Liver (tissue), 9 donors: Measurements from ENCODE around the gene ATP6V1G2. TPM values are rescaled to one million over a fixed set of nuclear protein-coding genes. Genes with fewer than 3 reads are reported as not detected.
"Not testable (repeated sequence)": the region's sequence is repeated elsewhere in the genome, so short reads cannot be mapped to it uniquely, and the experiment has no call there.

ENCODE experiments used
- DNase-seq: peaks from one replicate; pipeline ENCODE4 v3.0.0-alpha.2; 2017; ENCODE audit warnings: low spot score
- H3K27ac ChIP-seq, 2 donors: one replicate each; pipeline ENCODE4 v1.7.0; 2013; ENCODE audit warnings: inconsistent platforms in 2 of 2, low read length in 2 of 2, control low read depth in 1 of 2, low read depth in 1 of 2, mild to moderate bottlenecking in 1 of 2
- H3K27me3 ChIP-seq, 4 donors: one replicate each; pipeline versions ENCODE4 v1.6.1 to v1.7.0; 2013; ENCODE audit warnings: low read length in 3 of 4, inconsistent platforms in 1 of 4, mild to moderate bottlenecking in 1 of 4, moderate library complexity in 1 of 4; ENCODE audit not compliant: control insufficient read depth in 4 of 4, insufficient read depth in 4 of 4
- H3K36me3 ChIP-seq, 4 donors: one replicate each; pipeline versions ENCODE4 v1.6.1 to v1.7.0; 2013; ENCODE audit warnings: low read length in 3 of 4, mild to moderate bottlenecking in 3 of 4, low read depth in 1 of 4, moderate library complexity in 1 of 4; ENCODE audit not compliant: control insufficient read depth in 4 of 4, insufficient read depth in 3 of 4
- H3K4me1 ChIP-seq, 4 donors: one replicate each; pipeline versions ENCODE4 v1.6.1 to v1.7.0; 2013; ENCODE audit warnings: low read length in 3 of 4, mild to moderate bottlenecking in 3 of 4, moderate library complexity in 1 of 4; ENCODE audit not compliant: control insufficient read depth in 4 of 4, insufficient read depth in 4 of 4
- H3K4me3 ChIP-seq, 3 donors: one replicate each; pipeline versions ENCODE4 v1.6.1 to v1.7.0; 2013; ENCODE audit warnings: low read length in 3 of 3, control low read depth in 1 of 3, low read depth in 1 of 3, mild to moderate bottlenecking in 1 of 3
- H3K9ac ChIP-seq, 2 donors: one replicate each; pipeline ENCODE4 v1.7.0; 2013; ENCODE audit warnings: low read length in 2 of 2, mild to moderate bottlenecking in 2 of 2, moderate library complexity in 2 of 2, control low read depth in 1 of 2, low read depth in 1 of 2
- H3K9me3 ChIP-seq, 4 donors: one replicate each; pipeline versions ENCODE4 v1.6.1 to v1.7.0; 2013; ENCODE audit warnings: low read length in 3 of 4; ENCODE audit not compliant: control insufficient read depth in 4 of 4
- EGR1 ChIP-seq, 2 donors: IDR thresholded peaks; 2 replicates each; pipeline ENCODE4 v1.6.1; 2016 to 2018; ENCODE audit warnings: antibody characterized with exemption in 2 of 2, low read depth in 2 of 2
- FOXA1 ChIP-seq: IDR thresholded peaks from 2 replicates; pipeline ENCODE4 v1.6.1; 2016; ENCODE audit warnings: antibody characterized with exemption
- FOXA2 ChIP-seq: IDR thresholded peaks from 2 replicates; pipeline ENCODE4 v1.6.1; 2016; ENCODE audit warnings: antibody characterized with exemption
- GABPA ChIP-seq, 2 donors: IDR thresholded peaks in 1 of 2; conservative IDR thresholded peaks in 1 of 2; 2 replicates each; pipeline ENCODE4 v1.6.1; 2016; ENCODE audit warnings: antibody characterized with exemption in 2 of 2, mild to moderate bottlenecking in 1 of 2, moderate library complexity in 1 of 2
- HNF4A ChIP-seq, 2 donors: conservative IDR thresholded peaks; 2 replicates each; pipeline ENCODE4 v1.6.1; 2016; ENCODE audit warnings: antibody characterized with exemption in 2 of 2, mild to moderate bottlenecking in 2 of 2
- HNF4G ChIP-seq: IDR thresholded peaks from 2 replicates; pipeline ENCODE4 v1.6.1; 2016; ENCODE audit warnings: antibody characterized with exemption
- JUND ChIP-seq, 2 donors: IDR thresholded peaks; 2 replicates each; pipeline ENCODE4 v1.6.1; 2016; ENCODE audit warnings: antibody characterized with exemption in 2 of 2
- NR2F2 ChIP-seq: IDR thresholded peaks from 2 replicates; pipeline ENCODE4 v1.6.1; 2016; ENCODE audit warnings: antibody characterized with exemption
- RAD21 ChIP-seq, 2 donors: IDR thresholded peaks; 2 replicates each; pipeline ENCODE4 v1.6.1; 2016; ENCODE audit warnings: antibody characterized with exemption in 2 of 2, mild to moderate bottlenecking in 2 of 2
- RXRA ChIP-seq, 2 donors: IDR thresholded peaks; 2 replicates each; pipeline ENCODE4 v1.6.1; 2017 to 2018; ENCODE audit warnings: antibody characterized with exemption in 2 of 2, mild to moderate bottlenecking in 1 of 2
- SP1 ChIP-seq: IDR thresholded peaks from 2 replicates; pipeline ENCODE4 v1.6.1; 2018; ENCODE audit warnings: antibody characterized with exemption, mild to moderate bottlenecking
- TAF1 ChIP-seq: conservative IDR thresholded peaks from 2 replicates; pipeline ENCODE4 v1.6.1; 2016; ENCODE audit warnings: antibody characterized with exemption, mild to moderate bottlenecking
- YY1 ChIP-seq: IDR thresholded peaks from 2 replicates; pipeline ENCODE4 v1.6.1; 2016; ENCODE audit warnings: antibody characterized with exemption, mild to moderate bottlenecking
- WGBS: extraction: QIAGEN DNeasy Blood & Tissue Kit; methylation state at CpG from one replicate; pipeline ENCODE4 v1.1.7; 2013; 5-methylcytosine and 5-hydroxymethylcytosine counted together
- polyA plus RNA-seq, 2 donors: library from polyadenylated mRNA; stranded (reverse) in 1 of 2; unstranded in 1 of 2; fragments of 200-250 nt in 1 of 2; fragments of >200 nt in 1 of 2; fragmentation: Nextera tagmentation in 1 of 2; extraction: Ambion mirVana in 1 of 2; gene quantifications; one replicate each; pipeline versions ENCODE4 v1.2.1 to v1.2.3, GENCODE V29; 2013 to 2015
- total RNA-seq, 2 donors: library from RNA; depleted of rRNA; stranded (reverse); fragments of >200 nt; gene quantifications; one replicate each; pipeline ENCODE4 v1.2.3, GENCODE V29; 2014
- TF ChIP-seq, protein P1 (sequence below): IDR thresholded peaks from 2 replicates; pipeline ENCODE4 v1.6.1; 2016; ENCODE audit warnings: antibody characterized with exemption, mild to moderate bottlenecking
- TF ChIP-seq, protein P2 (sequence below): IDR thresholded peaks from 2 replicates; pipeline ENCODE4 v1.6.1; 2016; ENCODE audit warnings: antibody characterized with exemption
- TF ChIP-seq, protein P3 (sequence below): IDR thresholded peaks from 2 replicates; pipeline ENCODE4 v1.6.1; 2016; ENCODE audit warnings: antibody characterized with exemption
- TF ChIP-seq, protein P4 (sequence below): fragments of 150-350 bp; IDR thresholded peaks from 2 replicates; pipeline ENCODE4 v1.5.1; 2017; ENCODE audit warnings: improper control_type of control experiment, low read depth, low read length; ENCODE audit not compliant: missing input control
- TF ChIP-seq, protein P5 (sequence below): IDR thresholded peaks from 2 replicates; pipeline ENCODE4 v1.6.1; 2016; ENCODE audit warnings: antibody characterized with exemption
- donor health status: healthy.
- donor health status: healthy.
- donor health status: healthy.
- donor health status: healthy.
- donor health status: healthy.

Gene ATP6V1G2
- total and polyA plus RNA-seq, 4 donors = 0.14 to 0.36 (median 0.26) TPM

DNA sequence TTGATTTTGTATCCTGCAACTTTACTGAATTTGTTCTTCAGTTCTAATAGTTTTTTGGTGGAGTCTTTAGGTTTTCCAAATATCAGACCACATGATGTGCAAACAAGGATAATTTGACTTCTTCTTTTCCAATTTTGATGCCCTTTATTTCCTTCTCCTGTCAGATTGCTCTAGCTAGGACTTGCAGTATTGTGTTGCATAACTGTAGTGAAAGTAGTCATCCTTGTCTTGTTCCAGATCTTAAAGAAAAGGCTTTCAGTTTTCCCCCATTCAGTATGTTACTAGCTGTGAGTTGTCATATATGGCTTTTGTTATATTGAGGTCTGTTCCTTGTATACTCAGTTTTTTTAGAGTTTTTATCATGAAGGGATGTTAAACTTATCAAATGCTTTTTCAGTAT, 43.8 kb downstream of the ATP6V1G2 start:
- Histone ChIP-seq H3K4me1 (peaks cover 1 to 12% (median 3%) of the 10 kb centered on the region in 4 donors), H3K27me3 (no peaks in the 10 kb centered on the region), H3K27ac (no peak overlapping the region), H3K4me3 (no peak overlapping the region), H3K9me3 (no peaks in the 10 kb centered on the region), H3K36me3 (no peaks in the 10 kb centered on the region), H3K9ac (no peak overlapping the region)
- DNase-seq = no peak
- TF ChIP-seq FOXA1 = no peak
- TF ChIP-seq, protein P1, sequence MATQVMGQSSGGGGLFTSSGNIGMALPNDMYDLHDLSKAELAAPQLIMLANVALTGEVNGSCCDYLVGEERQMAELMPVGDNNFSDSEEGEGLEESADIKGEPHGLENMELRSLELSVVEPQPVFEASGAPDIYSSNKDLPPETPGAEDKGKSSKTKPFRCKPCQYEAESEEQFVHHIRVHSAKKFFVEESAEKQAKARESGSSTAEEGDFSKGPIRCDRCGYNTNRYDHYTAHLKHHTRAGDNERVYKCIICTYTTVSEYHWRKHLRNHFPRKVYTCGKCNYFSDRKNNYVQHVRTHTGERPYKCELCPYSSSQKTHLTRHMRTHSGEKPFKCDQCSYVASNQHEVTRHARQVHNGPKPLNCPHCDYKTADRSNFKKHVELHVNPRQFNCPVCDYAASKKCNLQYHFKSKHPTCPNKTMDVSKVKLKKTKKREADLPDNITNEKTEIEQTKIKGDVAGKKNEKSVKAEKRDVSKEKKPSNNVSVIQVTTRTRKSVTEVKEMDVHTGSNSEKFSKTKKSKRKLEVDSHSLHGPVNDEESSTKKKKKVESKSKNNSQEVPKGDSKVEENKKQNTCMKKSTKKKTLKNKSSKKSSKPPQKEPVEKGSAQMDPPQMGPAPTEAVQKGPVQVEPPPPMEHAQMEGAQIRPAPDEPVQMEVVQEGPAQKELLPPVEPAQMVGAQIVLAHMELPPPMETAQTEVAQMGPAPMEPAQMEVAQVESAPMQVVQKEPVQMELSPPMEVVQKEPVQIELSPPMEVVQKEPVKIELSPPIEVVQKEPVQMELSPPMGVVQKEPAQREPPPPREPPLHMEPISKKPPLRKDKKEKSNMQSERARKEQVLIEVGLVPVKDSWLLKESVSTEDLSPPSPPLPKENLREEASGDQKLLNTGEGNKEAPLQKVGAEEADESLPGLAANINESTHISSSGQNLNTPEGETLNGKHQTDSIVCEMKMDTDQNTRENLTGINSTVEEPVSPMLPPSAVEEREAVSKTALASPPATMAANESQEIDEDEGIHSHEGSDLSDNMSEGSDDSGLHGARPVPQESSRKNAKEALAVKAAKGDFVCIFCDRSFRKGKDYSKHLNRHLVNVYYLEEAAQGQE = no peak
- no peak for TF ChIP-seq SP1
- TF ChIP-seq RAD21 (IDR thresholded peaks at IDR 0.05) = no peak
- TF ChIP-seq, protein P2, sequence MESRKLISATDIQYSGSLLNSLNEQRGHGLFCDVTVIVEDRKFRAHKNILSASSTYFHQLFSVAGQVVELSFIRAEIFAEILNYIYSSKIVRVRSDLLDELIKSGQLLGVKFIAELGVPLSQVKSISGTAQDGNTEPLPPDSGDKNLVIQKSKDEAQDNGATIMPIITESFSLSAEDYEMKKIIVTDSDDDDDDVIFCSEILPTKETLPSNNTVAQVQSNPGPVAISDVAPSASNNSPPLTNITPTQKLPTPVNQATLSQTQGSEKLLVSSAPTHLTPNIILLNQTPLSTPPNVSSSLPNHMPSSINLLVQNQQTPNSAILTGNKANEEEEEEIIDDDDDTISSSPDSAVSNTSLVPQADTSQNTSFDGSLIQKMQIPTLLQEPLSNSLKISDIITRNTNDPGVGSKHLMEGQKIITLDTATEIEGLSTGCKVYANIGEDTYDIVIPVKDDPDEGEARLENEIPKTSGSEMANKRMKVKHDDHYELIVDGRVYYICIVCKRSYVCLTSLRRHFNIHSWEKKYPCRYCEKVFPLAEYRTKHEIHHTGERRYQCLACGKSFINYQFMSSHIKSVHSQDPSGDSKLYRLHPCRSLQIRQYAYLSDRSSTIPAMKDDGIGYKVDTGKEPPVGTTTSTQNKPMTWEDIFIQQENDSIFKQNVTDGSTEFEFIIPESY = no peak
- TF ChIP-seq HNF4A (conservative IDR thresholded peaks at IDR 0.05) = no peak
- TF ChIP-seq GABPA (IDR thresholded peaks at IDR 0.05 in 1 of 2, conservative IDR thresholded peaks at IDR 0.05 in 1 of 2) = no peak
- TF ChIP-seq, protein P3, sequence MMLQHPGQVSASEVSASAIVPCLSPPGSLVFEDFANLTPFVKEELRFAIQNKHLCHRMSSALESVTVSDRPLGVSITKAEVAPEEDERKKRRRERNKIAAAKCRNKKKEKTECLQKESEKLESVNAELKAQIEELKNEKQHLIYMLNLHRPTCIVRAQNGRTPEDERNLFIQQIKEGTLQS = no peak
- TF ChIP-seq YY1 = no peak
- no peak for TF ChIP-seq RXRA (IDR thresholded peaks at IDR 0.05)
- TF ChIP-seq HNF4G = no peak
- no peak for TF ChIP-seq EGR1 (IDR thresholded peaks at IDR 0.05; ENCODE audit: low read depth in 2 of 2)
- TF ChIP-seq FOXA2 = no peak
- TF ChIP-seq NR2F2 = no peak
- no peak for TF ChIP-seq JUND (IDR thresholded peaks at IDR 0.05)
- TF ChIP-seq, protein P4, sequence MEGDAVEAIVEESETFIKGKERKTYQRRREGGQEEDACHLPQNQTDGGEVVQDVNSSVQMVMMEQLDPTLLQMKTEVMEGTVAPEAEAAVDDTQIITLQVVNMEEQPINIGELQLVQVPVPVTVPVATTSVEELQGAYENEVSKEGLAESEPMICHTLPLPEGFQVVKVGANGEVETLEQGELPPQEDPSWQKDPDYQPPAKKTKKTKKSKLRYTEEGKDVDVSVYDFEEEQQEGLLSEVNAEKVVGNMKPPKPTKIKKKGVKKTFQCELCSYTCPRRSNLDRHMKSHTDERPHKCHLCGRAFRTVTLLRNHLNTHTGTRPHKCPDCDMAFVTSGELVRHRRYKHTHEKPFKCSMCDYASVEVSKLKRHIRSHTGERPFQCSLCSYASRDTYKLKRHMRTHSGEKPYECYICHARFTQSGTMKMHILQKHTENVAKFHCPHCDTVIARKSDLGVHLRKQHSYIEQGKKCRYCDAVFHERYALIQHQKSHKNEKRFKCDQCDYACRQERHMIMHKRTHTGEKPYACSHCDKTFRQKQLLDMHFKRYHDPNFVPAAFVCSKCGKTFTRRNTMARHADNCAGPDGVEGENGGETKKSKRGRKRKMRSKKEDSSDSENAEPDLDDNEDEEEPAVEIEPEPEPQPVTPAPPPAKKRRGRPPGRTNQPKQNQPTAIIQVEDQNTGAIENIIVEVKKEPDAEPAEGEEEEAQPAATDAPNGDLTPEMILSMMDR = no peak
- TF ChIP-seq, protein P5, sequence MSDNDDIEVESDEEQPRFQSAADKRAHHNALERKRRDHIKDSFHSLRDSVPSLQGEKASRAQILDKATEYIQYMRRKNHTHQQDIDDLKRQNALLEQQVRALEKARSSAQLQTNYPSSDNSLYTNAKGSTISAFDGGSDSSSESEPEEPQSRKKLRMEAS = no peak
- no peak for TF ChIP-seq TAF1

DNA sequence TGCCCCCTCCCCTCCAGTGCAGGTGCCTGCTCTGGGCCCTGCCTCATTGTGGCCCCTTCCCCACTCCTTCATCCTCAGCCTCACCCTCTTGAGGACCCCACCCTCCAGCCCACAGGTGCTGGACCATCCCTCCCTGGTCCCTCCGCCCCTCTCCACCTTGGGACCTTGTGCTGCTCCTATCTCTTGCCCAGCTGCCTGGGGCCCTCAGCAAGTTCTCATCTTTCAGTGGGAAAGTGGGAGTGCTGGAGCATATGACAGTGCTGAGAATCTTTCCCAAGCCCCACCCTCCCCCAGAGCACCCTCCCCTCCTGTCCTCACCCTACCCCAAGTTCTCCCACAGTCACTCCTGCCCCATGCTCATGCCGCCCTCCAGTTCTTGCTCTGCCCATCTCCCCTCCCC, 46.8 kb downstream of the ATP6V1G2 start:
- 100% methylated on average over 1 of the region's 2 CpGs for WGBS
- not testable (repeated sequence) for H3K9me3 ChIP-seq, H3K36me3 ChIP-seq, DNase-seq, H3K27ac ChIP-seq, H3K9ac ChIP-seq, H3K27me3 ChIP-seq, H3K4me3 ChIP-seq
- peaks cover 4 to 19% (median 6%) of the 10 kb centered on the region in 4 donors for H3K4me1 ChIP-seq
